Heart right ventricle (tissue), 16 donors: ENCODE data around the gene LRRC18. TPM values are rescaled to one million over a fixed set of nuclear protein-coding genes. Genes with fewer than 3 reads are reported as not detected.

Experiments used
- ATAC-seq, 8 donors: fragments of 200-7000 bp; cut with Tn5 transposase; one replicate each; pipeline ENCODE4 v1.9.1; 2020; ENCODE audit warnings: mild to moderate bottlenecking in 8 of 8, moderate library complexity in 8 of 8, moderate number of reproducible peaks in 1 of 8
- DNase-seq, 2 donors: peaks; one replicate each; pipeline ENCODE4 v3.0.0-alpha.2; 2020
- H3K27ac ChIP-seq, 10 donors: fragments of 200-600 bp; sonication (generic) in 2 of 10; one replicate each; pipeline versions ENCODE4 v1.5.0 to v1.8.0; 2020 to 2022; ENCODE audit warnings: mild to moderate bottlenecking in 3 of 10
- H3K27me3 ChIP-seq, 7 donors: fragments of 200-600 bp; one replicate each; pipeline ENCODE4 v1.8.0; 2021 to 2022; ENCODE audit warnings: mild to moderate bottlenecking in 2 of 7
- H3K36me3 ChIP-seq, 9 donors: fragments of 200-600 bp; sonication (generic) in 1 of 9; one replicate each; pipeline versions ENCODE4 v1.5.0 to v1.8.0; 2020 to 2022; ENCODE audit warnings: mild to moderate bottlenecking in 2 of 9
- H3K4me1 ChIP-seq, 9 donors: fragments of 200-600 bp; sonication (generic) in 1 of 9; one replicate each; pipeline versions ENCODE4 v1.5.0 to v1.8.0; 2020 to 2022; ENCODE audit warnings: mild to moderate bottlenecking in 4 of 9
- H3K4me3 ChIP-seq, 10 donors: fragments of 200-600 bp; sonication (generic) in 2 of 10; one replicate each; pipeline versions ENCODE4 v1.5.0 to v1.8.0; 2020 to 2022; ENCODE audit warnings: mild to moderate bottlenecking in 7 of 10, moderate library complexity in 2 of 10
- H3K9me3 ChIP-seq, 11 donors: fragments of 200-600 bp in 10 of 11; sonication (generic) in 2 of 11; one replicate each; pipeline versions ENCODE4 v1.5.0 to v1.8.0; 2013 to 2022; ENCODE audit warnings: mild to moderate bottlenecking in 2 of 11, control low read depth in 1 of 11, moderate library complexity in 1 of 11
- WGBS, 2 donors: extraction: QIAGEN DNeasy Blood & Tissue Kit; methylation state at CpG; one replicate each; pipeline ENCODE4 v1.1.7; 2013; ENCODE audit warnings: inconsistent platforms in 1 of 2; 5-methylcytosine and 5-hydroxymethylcytosine counted together
- intact Hi-C, 10 donors: fragments of 100-400 bp; cut with DNase I; formaldehyde crosslinking; loops; one replicate each; pipeline versions ENCODE4 v1.11.1 to v1.14.2; 2022
- polyA plus RNA-seq, 2 donors: library from polyadenylated mRNA; stranded (reverse); fragments of 200-250 nt; gene quantifications; one replicate each; pipeline ENCODE4 v1.2.3, GENCODE V29; 2013
- total RNA-seq, 10 donors: library from RNA; stranded (reverse); fragmentation: NEBNext Ultra II Directional in 3 of 10; extraction: Animal tissue kit (Norgen Biotek cat#: 25700) in 3 of 10; gene quantifications; one replicate each; pipeline versions ENCODE4 v1.2.1 to v1.2.4, GENCODE V29; 2021 to 2023
- TF ChIP-seq, protein P1 (sequence below), 9 donors: fragments of 200-600 bp; sonication (generic) in 2 of 9; IDR thresholded peaks; one replicate each; pipeline versions ENCODE4 v1.5.0 to v1.8.0; 2021 to 2022; ENCODE audit warnings: antibody characterized with exemption in 9 of 9, mild to moderate bottlenecking in 5 of 9, moderate library complexity in 1 of 9
- donor health status: Arrhythmogenic right ventricular cardiomyopathy.
- donor health status: ischemic (EF 13 %, LVEDD 7.1; RV severe dilation, severe dysfunction).
- donor health status: healthy with polysubstance abuse.
- donor health status: DM: no; HTN: yes; CAD: no.
- donor health status: DM: no; HTN: no; CAD: no.
- donor health status: ischemic (EF 25% LVEDD 6.9; RV normal size, moderate dysfunction).
- donor health status: ischemic (EF 25% LVEDD 5.7; RV mildly dilated, moderate dysfunction).
- donor health status: healthy.
- donor health status: DM: yes; HTN: yes; CAD: no.
- donor health status: Ischemic cardiomyopathy.
- donor health status: ischemic (EF 35%, LVEDD 5.7; RV mildly dilated, moderate dysfunction).
- donor health status: nonischemic (EF 11% LVEDD 7.7; RV severe dilation, severe dysfunction).
- donor health status: DM: yes; HTN: yes; CAD: no.
- donor health status: PGD.
- donor health status: ischemic (EF 29% LVEDD 5.4; RV normal size, mild dysfunction).
- donor health status: nonischemic (EF 23%, LVEDD 6.1; RV moderate dilation, normal function).

The LRRC18 gene
- total and polyA plus RNA-seq, 12 donors, result 0.13 to 0.18 TPM; not detected in 10

DNA sequence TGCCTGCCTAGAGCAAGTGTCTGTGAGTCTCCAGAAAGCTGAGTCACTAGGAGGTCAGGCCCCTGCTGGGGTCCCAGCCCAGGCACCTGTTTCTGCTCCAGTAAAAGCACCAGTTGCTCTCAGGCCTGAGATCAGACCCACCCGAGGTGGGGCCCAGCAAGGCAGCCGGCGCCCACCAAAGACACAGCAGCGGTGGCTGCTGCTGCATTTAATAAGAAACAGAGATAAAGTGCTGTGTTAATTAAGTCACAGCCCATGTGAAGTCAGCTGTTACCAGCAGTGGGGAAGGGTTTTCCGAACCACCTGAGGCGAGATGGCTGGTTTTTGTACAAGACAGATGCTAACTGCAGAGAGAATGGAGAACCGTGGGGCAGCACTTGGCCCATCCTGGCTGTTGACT is 12.1 kb upstream of the LRRC18 start:
- ATAC-seq (no peak), DNase-seq (no peak)
- Histone ChIP-seq H3K4me1 (peaks cover 0 to 10% (median 0%) of the 10 kb centered on the region in 9 donors), H3K36me3 (peaks cover 0 to 22% (median 0%) of the 10 kb centered on the region in 9 donors), H3K27ac (no peak overlapping the region), H3K27me3 (no peaks in the 10 kb centered on the region), H3K9me3 (no peaks in the 10 kb centered on the region), H3K4me3 (no peak overlapping the region)
- WGBS, 2 donors, result 89 to 91% methylated on average over 7 of the region's 7 CpGs
- intact Hi-C loops, result loop anchor here in 1 of 10 donors (10.0 kb wide), 1 partner anchor 87 kb away; no protein-coding TSS in a partner anchor
- TF ChIP-seq, protein P1, sequence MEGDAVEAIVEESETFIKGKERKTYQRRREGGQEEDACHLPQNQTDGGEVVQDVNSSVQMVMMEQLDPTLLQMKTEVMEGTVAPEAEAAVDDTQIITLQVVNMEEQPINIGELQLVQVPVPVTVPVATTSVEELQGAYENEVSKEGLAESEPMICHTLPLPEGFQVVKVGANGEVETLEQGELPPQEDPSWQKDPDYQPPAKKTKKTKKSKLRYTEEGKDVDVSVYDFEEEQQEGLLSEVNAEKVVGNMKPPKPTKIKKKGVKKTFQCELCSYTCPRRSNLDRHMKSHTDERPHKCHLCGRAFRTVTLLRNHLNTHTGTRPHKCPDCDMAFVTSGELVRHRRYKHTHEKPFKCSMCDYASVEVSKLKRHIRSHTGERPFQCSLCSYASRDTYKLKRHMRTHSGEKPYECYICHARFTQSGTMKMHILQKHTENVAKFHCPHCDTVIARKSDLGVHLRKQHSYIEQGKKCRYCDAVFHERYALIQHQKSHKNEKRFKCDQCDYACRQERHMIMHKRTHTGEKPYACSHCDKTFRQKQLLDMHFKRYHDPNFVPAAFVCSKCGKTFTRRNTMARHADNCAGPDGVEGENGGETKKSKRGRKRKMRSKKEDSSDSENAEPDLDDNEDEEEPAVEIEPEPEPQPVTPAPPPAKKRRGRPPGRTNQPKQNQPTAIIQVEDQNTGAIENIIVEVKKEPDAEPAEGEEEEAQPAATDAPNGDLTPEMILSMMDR (IDR thresholded peaks at IDR 0.05), result no peak

GRCh38 chr10:48948470-48949037 is 8.9 kb upstream of the LRRC18 start:
- DNase-seq, result no peak
- 86 to 91% methylated on average over 2 of the region's 2 CpGs for WGBS, 2 donors
- no peak overlapping the region for H3K4me3 ChIP-seq
- ATAC-seq, result no peak
- H3K27me3 ChIP-seq, result no peaks in the 10 kb centered on the region
- no peak overlapping the region for H3K27ac ChIP-seq
- H3K4me1 ChIP-seq, result peaks cover 0 to 14% (median 0%) of the 10 kb centered on the region in 9 donors
- intact Hi-C loops, result no loop called here
- TF ChIP-seq, protein P1 (IDR thresholded peaks at IDR 0.05), result no peak
- H3K36me3 ChIP-seq, result peaks cover 0 to 22% (median 0%) of the 10 kb centered on the region in 9 donors
- no peaks in the 10 kb centered on the region for H3K9me3 ChIP-seq

DNA sequence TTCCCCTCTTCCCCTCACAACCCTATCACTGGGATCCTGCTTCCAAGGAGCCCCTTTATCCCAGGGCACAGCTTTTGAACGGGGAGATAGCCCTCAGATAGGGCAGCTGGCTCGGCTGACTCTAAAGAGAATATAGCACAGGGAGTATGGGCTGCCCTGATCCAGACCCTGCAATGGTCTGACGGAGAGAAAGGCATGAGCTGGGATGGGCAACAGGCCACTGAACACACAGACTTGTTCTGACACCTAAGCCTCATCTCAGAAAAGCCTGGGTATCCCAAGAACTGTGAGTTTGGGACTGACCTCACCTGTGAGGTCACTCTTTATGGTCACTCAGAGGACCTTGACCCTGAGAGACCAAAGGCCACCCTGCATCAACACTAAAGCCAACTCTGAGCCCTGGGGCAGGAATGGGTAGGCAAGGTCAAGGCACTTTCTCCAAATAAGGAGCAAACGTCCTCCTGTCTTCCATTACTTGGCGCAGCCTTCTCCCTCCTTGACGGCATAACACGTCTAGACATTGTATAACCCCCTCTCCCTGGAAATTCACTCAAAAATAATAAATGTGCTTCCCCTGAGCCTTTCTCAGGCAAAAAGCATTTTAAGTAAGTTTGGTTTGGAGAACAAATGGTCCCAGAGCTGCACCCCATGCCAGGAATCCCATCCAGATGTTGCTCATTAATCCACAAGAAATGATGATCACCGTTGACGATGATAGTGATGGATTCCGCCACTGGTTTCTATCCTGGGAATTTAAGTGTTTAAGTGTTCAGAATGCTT is 8.2 kb upstream of the LRRC18 start:
- Histone ChIP-seq H3K27ac (peak overlapping the region in 5 of 10 donors; percentile 19 to 37 (median 28)), H3K27me3 (no peaks in the 10 kb centered on the region), H3K9me3 (no peaks in the 10 kb centered on the region), H3K4me1 (peaks cover 0 to 14% (median 0%) of the 10 kb centered on the region in 9 donors), H3K4me3 (no peak overlapping the region), H3K36me3 (peaks cover 0 to 22% (median 0%) of the 10 kb centered on the region in 9 donors)
- TF ChIP-seq, protein P1 (IDR thresholded peaks at IDR 0.05), result no peak
- intact Hi-C loops, result no loop called here
- DNase-seq, result peak in 1 of 2 donors; percentile 24
- ATAC-seq, result peak in 5 of 8 donors; percentile 18 to 65 (median 43)
- 70 to 73% methylated on average over 10 of the region's 10 CpGs for WGBS, 2 donors

DNA sequence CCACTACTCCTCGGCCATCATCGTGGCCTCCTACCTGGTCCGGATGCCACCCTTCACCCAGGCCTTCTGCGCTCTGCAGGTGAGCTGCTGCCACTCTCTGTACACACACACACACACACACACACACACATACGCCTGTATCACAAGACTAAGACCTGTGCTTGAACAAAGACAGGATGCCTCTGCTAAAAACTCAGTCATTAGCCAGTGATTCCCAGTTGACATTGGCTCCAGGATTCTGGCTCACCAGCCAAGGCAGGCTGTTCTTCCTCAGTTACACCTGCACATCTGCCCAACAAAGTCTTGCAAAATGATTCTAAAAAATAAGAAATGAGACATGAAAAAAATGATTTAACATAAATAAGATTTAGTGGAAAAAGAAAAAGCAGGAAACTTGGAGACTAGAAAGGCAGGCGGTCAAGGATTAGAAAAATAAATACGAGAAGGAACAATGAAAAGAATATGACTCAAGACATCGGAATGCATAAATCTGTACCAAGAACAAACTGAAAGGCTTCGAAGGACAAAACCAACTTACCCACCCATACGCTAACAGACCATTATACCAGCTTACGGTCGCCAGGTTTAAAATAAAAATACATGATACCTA is 7.4 kb upstream of the LRRC18 start:
- Histone ChIP-seq H3K4me3 (no peak overlapping the region), H3K4me1 (peaks cover 0 to 14% (median 0%) of the 10 kb centered on the region in 9 donors), H3K27ac (peak overlapping the region in 2 of 10 donors; percentile 27 to 28), H3K36me3 (peaks cover 0 to 21% (median 0%) of the 10 kb centered on the region in 9 donors), H3K27me3 (no peaks in the 10 kb centered on the region), H3K9me3 (no peaks in the 10 kb centered on the region)
- TF ChIP-seq, protein P1 (IDR thresholded peaks at IDR 0.05), result no peak
- ATAC-seq, result peak in 1 of 8 donors; percentile 26
- 87 to 90% methylated on average over 12 of the region's 12 CpGs for WGBS, 2 donors
- intact Hi-C loops, result no loop called here
- DNase-seq, result no peak
